Glutamatergic neuron (in vitro differentiated cells): ENCODE results near the gene POLRMT. TPM values are rescaled to one million over a fixed set of nuclear protein-coding genes. Genes with fewer than 3 reads are reported as not detected.
A peak's percentile ranks its signal among the peaks of the same experiment; 100 is the strongest.
"Not testable (repeated sequence)": the region's sequence is repeated elsewhere in the genome, so short reads cannot be mapped to it uniquely, and the experiment has no call there.

Source experiments
- DNase-seq: peaks from one replicate; pipeline ENCODE4 v3.0.0; 2022
- H3K27ac Mint-ChIP-seq: one replicate; pipeline ENCODE4 v1.8.0; 2020; ENCODE audit warnings: mild to moderate bottlenecking, mixed read lengths, inconsistent platforms; ENCODE audit not compliant: unreplicated experiment
- H3K27me3 Mint-ChIP-seq: one replicate; pipeline ENCODE4 v1.8.0; 2020; ENCODE audit warnings: mild to moderate bottlenecking, moderate library complexity, mixed read lengths, inconsistent platforms; ENCODE audit not compliant: unreplicated experiment
- H3K36me3 Mint-ChIP-seq: one replicate; pipeline ENCODE4 v1.8.0; 2020; ENCODE audit warnings: mild to moderate bottlenecking, mixed read lengths, inconsistent platforms; ENCODE audit not compliant: unreplicated experiment
- H3K4me1 Mint-ChIP-seq: one replicate; pipeline ENCODE4 v1.8.0; 2020; ENCODE audit warnings: mild to moderate bottlenecking, low read depth, mixed read lengths, inconsistent platforms; ENCODE audit not compliant: unreplicated experiment
- H3K4me3 Mint-ChIP-seq: one replicate; pipeline ENCODE4 v1.8.0; 2020; ENCODE audit warnings: mild to moderate bottlenecking, mixed read lengths, inconsistent platforms; ENCODE audit not compliant: unreplicated experiment
- H3K9me3 Mint-ChIP-seq: one replicate; pipeline ENCODE4 v1.8.0; 2020; ENCODE audit warnings: mild to moderate bottlenecking, moderate library complexity, mixed read lengths, inconsistent platforms; ENCODE audit not compliant: unreplicated experiment
- CTCF ChIP-seq: fragments of 200-600 bp; sonication (generic); IDR thresholded peaks from one replicate; pipeline ENCODE4 v1.5.0; 2021; ENCODE audit not compliant: partially characterized antibody, unreplicated experiment
- total RNA-seq: library from RNA; stranded (reverse); fragmentation: NEBNext Ultra II Directional; extraction: Animal tissue kit (Norgen Biotek cat#: 25700); gene quantifications from one replicate; pipeline ENCODE4 v1.2.1, GENCODE V29; 2021; ENCODE audit not compliant: unreplicated experiment

Gene POLRMT
- total RNA-seq, 1 donor from 2014 or later: 79.9 TPM

DNA sequence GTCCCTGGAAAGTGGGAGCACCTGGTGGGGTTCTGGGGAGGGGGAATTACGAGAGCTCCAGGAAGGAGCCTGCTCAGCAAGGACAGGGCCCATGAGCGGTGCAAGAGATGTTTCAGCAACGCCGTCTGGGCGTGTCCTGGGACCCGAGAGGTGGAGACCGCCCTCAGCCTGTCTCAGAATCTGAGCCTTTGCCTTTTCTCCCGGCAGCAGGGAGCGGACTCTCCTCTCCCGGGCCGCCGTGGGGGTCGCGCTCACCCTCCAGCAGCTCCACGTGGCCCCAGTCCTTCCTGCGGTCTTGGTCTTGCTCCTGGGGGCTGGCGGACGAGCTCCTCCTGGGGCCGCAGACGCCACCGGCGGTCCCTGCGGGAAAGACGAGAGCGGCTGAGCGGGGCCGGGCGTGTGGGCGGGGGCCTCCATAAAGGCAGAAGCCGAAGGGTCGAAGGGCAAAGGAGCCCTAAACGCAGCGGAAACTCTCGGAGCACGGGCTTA is 714 bp downstream of the POLRMT start:
- H3K4me3 Mint-ChIP-seq: peak overlapping the region; percentile 99
- TF ChIP-seq CTCF: no peak
- peaks cover 7% of the 10 kb centered on the region for H3K27me3 Mint-ChIP-seq
- peaks cover 6% of the 10 kb centered on the region for H3K9me3 Mint-ChIP-seq
- DNase-seq: peak; percentile 71
- H3K27ac Mint-ChIP-seq: peak overlapping the region; percentile 57
- peaks cover 15% of the 10 kb centered on the region for H3K4me1 Mint-ChIP-seq
- no peaks in the 10 kb centered on the region for H3K36me3 Mint-ChIP-seq

- peaks cover 8% of the 10 kb centered on the region for H3K9me3 Mint-ChIP-seq
- TF ChIP-seq CTCF: no peak
- peak overlapping the region; percentile 72 for H3K4me3 Mint-ChIP-seq
- no peak for DNase-seq
- peak overlapping the region; percentile 72 for H3K27ac Mint-ChIP-seq
- H3K27me3 Mint-ChIP-seq: peaks cover 7% of the 10 kb centered on the region
- peaks cover 19% of the 10 kb centered on the region for H3K4me1 Mint-ChIP-seq
- peaks cover 5% of the 10 kb centered on the region for H3K36me3 Mint-ChIP-seq
These were observed 3.2 kb downstream of the POLRMT start for GRCh38 chr19:629961-630714.

GRCh38 chr19:629515-629914 is 3.8 kb downstream of the POLRMT start:
- H3K36me3 Mint-ChIP-seq, H3K27me3 Mint-ChIP-seq, H3K9me3 Mint-ChIP-seq: not testable (repeated sequence)
- peak; percentile 50 for DNase-seq
- Mint-ChIP-seq H3K4me1 (peaks cover 19% of the 10 kb centered on the region), H3K27ac (peak overlapping the region; percentile 80), H3K4me3 (peak overlapping the region; percentile 65)

DNA sequence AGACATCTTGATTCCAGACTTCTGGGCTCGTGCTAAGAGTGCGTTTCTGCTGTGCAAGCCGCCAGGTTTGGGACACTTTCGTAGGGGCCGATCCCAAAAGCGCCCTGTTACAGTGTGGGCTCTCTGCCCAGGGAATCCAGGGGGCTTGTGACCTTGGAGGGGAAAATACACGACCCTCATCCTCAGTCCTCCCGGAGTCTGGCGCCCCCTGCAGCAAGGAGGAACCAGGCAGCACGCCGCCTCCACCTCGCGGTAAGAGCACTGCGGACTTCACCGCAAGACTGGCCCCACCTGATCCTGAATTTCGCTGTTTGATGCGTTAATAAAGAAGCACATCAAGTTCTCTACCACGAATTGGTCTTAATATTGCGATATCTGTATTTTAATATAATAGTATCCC is 5.2 kb downstream of the POLRMT start:
- peak; percentile 67 for TF ChIP-seq CTCF
- H3K27ac Mint-ChIP-seq: no peak overlapping the region
- peaks cover 12% of the 10 kb centered on the region for H3K27me3 Mint-ChIP-seq
- H3K4me3 Mint-ChIP-seq: peak overlapping the region; percentile 49
- peaks cover 5% of the 10 kb centered on the region for H3K36me3 Mint-ChIP-seq
- H3K4me1 Mint-ChIP-seq: peaks cover 19% of the 10 kb centered on the region
- peaks cover 9% of the 10 kb centered on the region for H3K9me3 Mint-ChIP-seq
- DNase-seq: peak; percentile 69

DNA sequence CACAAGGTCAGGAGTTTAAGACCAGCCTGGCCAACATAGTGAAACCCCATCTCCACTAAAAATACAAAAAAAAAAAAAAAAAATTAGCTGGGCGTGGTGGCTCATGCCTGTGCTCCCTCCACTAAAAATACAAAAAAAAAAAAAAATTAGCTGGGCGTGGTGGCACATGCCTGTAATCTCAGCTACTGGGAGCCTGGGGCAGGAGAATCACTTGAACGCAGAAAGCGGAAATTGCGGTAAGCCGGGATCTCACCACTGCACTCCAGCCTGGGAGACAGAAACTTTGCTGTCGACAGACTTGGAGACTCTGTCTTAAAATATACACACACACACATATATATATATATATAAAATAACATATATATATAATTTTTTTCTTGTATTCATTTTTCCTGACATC is 6.8 kb downstream of the POLRMT start:
- peaks cover 19% of the 10 kb centered on the region for H3K4me1 Mint-ChIP-seq
- peaks cover 12% of the 10 kb centered on the region for H3K27me3 Mint-ChIP-seq
- not testable (repeated sequence) for H3K36me3 Mint-ChIP-seq, H3K27ac Mint-ChIP-seq, H3K4me3 Mint-ChIP-seq, DNase-seq, H3K9me3 Mint-ChIP-seq

DNA sequence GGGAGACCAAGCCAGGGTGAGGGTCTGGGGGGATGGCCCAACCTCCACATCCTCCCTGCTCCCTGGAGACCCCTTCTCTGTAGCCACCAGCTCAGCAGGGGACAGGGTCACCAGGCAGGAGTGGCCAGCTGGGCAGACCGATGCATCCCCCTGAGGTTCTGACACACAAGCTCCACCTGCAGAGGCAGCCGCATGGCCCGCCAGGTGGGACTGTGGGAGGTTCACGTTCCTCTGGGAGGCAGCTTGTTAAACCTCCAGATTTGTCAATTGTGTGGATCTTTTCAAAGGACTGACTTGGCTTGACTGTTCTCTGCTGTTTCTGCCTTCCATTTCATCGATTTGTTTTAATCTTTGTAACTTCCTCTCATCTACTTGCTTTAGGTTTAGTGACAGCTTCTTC is 8.1 kb downstream of the POLRMT start:
- TF ChIP-seq CTCF: no peak
- H3K9me3 Mint-ChIP-seq: peaks cover 7% of the 10 kb centered on the region
- peak overlapping the region; percentile 63 for H3K4me3 Mint-ChIP-seq
- H3K27ac Mint-ChIP-seq: peak overlapping the region; percentile 30
- no peak for DNase-seq
- H3K4me1 Mint-ChIP-seq: peaks cover 17% of the 10 kb centered on the region
- H3K36me3 Mint-ChIP-seq: peaks cover 5% of the 10 kb centered on the region
- H3K27me3 Mint-ChIP-seq: peaks cover 8% of the 10 kb centered on the region
